NCI-H2081 (cell line): ENCODE data around the gene PDE9A.
"Not testable (repeated sequence)": the region's sequence is repeated elsewhere in the genome, so short reads cannot be mapped to it uniquely, and the experiment has no call there.

Source experiments
- DNase-seq, 2 experiments: peaks; one replicate each; lab custom pipeline; 2025; lab: John Stamatoyannopoulos, UW

Gene PDE9A

GRCh38 chr21:42801616-42802015 lies 148.2 kb downstream of the PDE9A start:
- not testable (repeated sequence) for DNase-seq

- no peak for DNase-seq
Observed at GRCh38 chr21:42806509-42807140, 153.2 kb downstream of the PDE9A start.

GRCh38 chr21:42807293-42807895 lies 154.0 kb downstream of the PDE9A start:
- DNase-seq = not testable (repeated sequence)

- no peak for DNase-seq
Observed at GRCh38 chr21:42807938-42808613, 154.7 kb downstream of the PDE9A start.

GRCh38 chr21:42809171-42809570 lies 155.8 kb downstream of the PDE9A start:
- no peak for DNase-seq

GRCh38 chr21:42809577-42810475 lies 156.4 kb downstream of the PDE9A start:
- no peak for DNase-seq

GRCh38 chr21:42811960-42812359 lies 158.5 kb downstream of the PDE9A start:
- DNase-seq = no peak

GRCh38 chr21:42812528-42813241 lies 159.3 kb downstream of the PDE9A start:
- not testable (repeated sequence) for DNase-seq

- DNase-seq = no peak
Observed at GRCh38 chr21:42815217-42815616, 161.8 kb downstream of the PDE9A start.

- DNase-seq = no peak
Observed at GRCh38 chr21:42818328-42818749, 164.9 kb downstream of the PDE9A start.

GRCh38 chr21:42819861-42820615 lies 166.6 kb downstream of the PDE9A start:
- DNase-seq = no peak

- no peak for DNase-seq
Observed at GRCh38 chr21:42820616-42821465, 167.4 kb downstream of the PDE9A start.
